HepG2 (cell line): ENCODE data around the gene CDH1. TPM values are rescaled to one million over a fixed set of nuclear protein-coding genes. Genes with fewer than 3 reads are reported as not detected.
A peak's percentile ranks its signal among the peaks of the same experiment; 100 is the strongest.

ENCODE experiments used
- DZIP1 ChIP-seq: sonication (generic); formaldehyde crosslinking; IDR thresholded peaks from 2 replicates; pipeline ENCODE4 v1.5.0; 2020; ENCODE audit warnings: mild to moderate bottlenecking, missing genetic modification reagents
- ELF3 ChIP-seq: IDR thresholded peaks from 2 replicates; pipeline ENCODE4 v1.6.1; 2016; ENCODE audit warnings: missing genetic modification reagents, missing compliant biosample characterization
- JUND ChIP-seq: sonication (generic); formaldehyde crosslinking; IDR thresholded peaks from 2 replicates; pipeline ENCODE4 v1.8.0; 2022; ENCODE audit warnings: mild to moderate bottlenecking, missing genetic modification reagents
- KMT2B ChIP-seq: IDR thresholded peaks from 2 replicates; pipeline ENCODE4 v1.6.1; 2016; ENCODE audit warnings: missing genetic modification reagents, missing compliant biosample characterization
- PCBP2 ChIP-seq: fragments of 200-400 bp; formaldehyde crosslinking; optimal IDR thresholded peaks from 2 replicates; pipeline ENCODE3; 2018; ENCODE audit warnings: low read length, low read depth; ENCODE audit not compliant: poor library complexity, severe bottlenecking
- PRDM10 ChIP-seq: sonication (generic); formaldehyde crosslinking; IDR thresholded peaks from 2 replicates; pipeline ENCODE4 v1.4.0; 2020; ENCODE audit warnings: low read depth, missing genetic modification reagents
- RAD21 ChIP-seq: fragments of 450-650 bp; formaldehyde crosslinking; IDR thresholded peaks from 2 replicates; pipeline ENCODE4 v1.5.0; 2020; ENCODE audit warnings: mild to moderate bottlenecking
- RBM22 ChIP-seq: fragments of 200-400 bp; formaldehyde crosslinking; optimal IDR thresholded peaks from 2 replicates; pipeline ENCODE3; 2017; ENCODE audit warnings: mild to moderate bottlenecking, low read length, moderate library complexity
- SRY ChIP-seq: sonication (generic); formaldehyde crosslinking; IDR thresholded peaks from 2 replicates; pipeline ENCODE4 v1.8.0; 2022; ENCODE audit warnings: mild to moderate bottlenecking, missing genetic modification reagents
- ZBTB4 ChIP-seq: sonication (generic); formaldehyde crosslinking; IDR thresholded peaks from 2 replicates; pipeline ENCODE4 v1.4.0; 2020; ENCODE audit warnings: missing genetic modification reagents, mild to moderate bottlenecking, borderline replicate concordance
- ZBTB7B ChIP-seq: sonication (generic); formaldehyde crosslinking; IDR thresholded peaks from 2 replicates; pipeline ENCODE4 v1.4.0; 2020; ENCODE audit warnings: missing genetic modification reagents
- ZFX ChIP-seq: sonication (generic); formaldehyde crosslinking; IDR thresholded peaks from 2 replicates; pipeline ENCODE4 v1.4.0; 2020; ENCODE audit warnings: mild to moderate bottlenecking, low read depth, missing genetic modification reagents, moderate library complexity
- ZNF746 ChIP-seq: sonication (generic); formaldehyde crosslinking; IDR thresholded peaks from 2 replicates; pipeline ENCODE4 v1.8.0; 2022; ENCODE audit warnings: mild to moderate bottlenecking, missing genetic modification reagents
- polyA plus RNA-seq, 8 experiments: library from polyadenylated mRNA; depleted of rRNA in 3 of 8; stranded (reverse) in 7 of 8; unstranded in 1 of 8; fragments of >200 nt; fragmentation: Illumina TruSeq in 4 of 8; extraction: Trizol in 4 of 8; gene quantifications; 2 replicates each; pipeline versions ENCODE4 v1.2.1 to v1.2.3, GENCODE V29; 2011 to 2016; ENCODE audit warnings: low read depth in 4 of 8, missing spikeins in 1 of 8, mixed read lengths in 1 of 8; ENCODE audit not compliant: insufficient read depth in 1 of 8
- total RNA-seq, 5 experiments: library from RNA; depleted of rRNA; stranded (reverse); fragments of >200 nt; fragmentation: Illumina TruSeq; extraction: Trizol; gene quantifications; 2 replicates each; pipeline ENCODE4 v1.2.3, GENCODE V29; 2016; ENCODE audit warnings: low read depth in 1 of 5
- TF ChIP-seq, protein P1 (sequence below): sonication (generic); formaldehyde crosslinking; IDR thresholded peaks from 2 replicates; pipeline ENCODE4 v1.4.0; 2020; ENCODE audit warnings: mild to moderate bottlenecking, missing genetic modification reagents
- TF ChIP-seq, protein P2 (sequence below): sonication (generic); IDR thresholded peaks from 2 replicates; pipeline ENCODE4 v1.6.1; 2016; ENCODE audit warnings: low read depth, borderline replicate concordance

The CDH1 gene
- total and polyA plus RNA-seq, 2 of the 13 experiments (the other 11 are each of a cell fraction or from before 2014, with no cell fraction given): 0.95 to 9.8 TPM

DNA sequence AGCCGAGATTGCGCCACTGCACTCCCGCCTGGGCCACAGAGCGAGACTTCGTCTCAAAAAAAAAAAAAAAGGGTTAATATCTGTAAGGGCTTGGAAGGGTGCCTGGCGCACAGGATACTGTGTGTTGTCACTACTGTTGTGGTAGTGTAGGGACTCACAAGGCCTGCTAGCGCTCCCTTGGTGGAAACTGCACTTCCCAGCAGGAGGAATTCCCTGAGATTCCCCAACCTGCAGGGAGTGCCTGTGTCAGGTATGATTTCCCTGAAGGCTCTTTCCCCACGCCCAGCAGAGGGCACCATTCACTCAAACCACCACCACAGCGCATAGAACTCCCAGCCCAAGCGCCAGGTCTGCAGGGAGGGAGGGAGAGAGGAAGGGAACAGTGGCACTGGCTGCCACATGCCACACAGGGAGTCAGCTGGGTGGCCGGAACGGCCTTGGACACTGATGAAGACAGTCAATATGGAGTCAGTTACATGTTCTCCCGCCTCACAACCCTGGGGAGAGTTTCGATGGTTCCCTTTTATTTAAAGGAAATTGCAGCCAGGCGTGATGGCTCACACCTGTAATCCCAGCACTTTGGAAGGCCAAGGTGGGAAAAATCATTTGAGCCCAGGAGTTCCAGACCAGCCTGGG, 32.7 kb upstream of the CDH1 start (continued):
- no peak for TF ChIP-seq PCBP2
- TF ChIP-seq, protein P1, sequence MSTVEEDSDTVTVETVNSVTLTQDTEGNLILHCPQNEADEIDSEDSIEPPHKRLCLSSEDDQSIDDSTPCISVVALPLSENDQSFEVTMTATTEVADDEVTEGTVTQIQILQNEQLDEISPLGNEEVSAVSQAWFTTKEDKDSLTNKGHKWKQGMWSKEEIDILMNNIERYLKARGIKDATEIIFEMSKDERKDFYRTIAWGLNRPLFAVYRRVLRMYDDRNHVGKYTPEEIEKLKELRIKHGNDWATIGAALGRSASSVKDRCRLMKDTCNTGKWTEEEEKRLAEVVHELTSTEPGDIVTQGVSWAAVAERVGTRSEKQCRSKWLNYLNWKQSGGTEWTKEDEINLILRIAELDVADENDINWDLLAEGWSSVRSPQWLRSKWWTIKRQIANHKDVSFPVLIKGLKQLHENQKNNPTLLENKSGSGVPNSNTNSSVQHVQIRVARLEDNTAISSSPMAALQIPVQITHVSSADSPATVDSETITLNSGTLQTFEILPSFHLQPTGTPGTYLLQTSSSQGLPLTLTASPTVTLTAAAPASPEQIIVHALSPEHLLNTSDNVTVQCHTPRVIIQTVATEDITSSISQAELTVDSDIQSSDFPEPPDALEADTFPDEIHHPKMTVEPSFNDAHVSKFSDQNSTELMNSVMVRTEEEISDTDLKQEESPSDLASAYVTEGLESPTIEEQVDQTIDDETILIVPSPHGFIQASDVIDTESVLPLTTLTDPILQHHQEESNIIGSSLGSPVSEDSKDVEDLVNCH (CRISPR knock-in tag): 0 out of 2 replicates have a peak, but pooled peaks have one; percentile 15
- peak; percentile 41; the same call in 1 of the 2 replicates for TF ChIP-seq ZBTB4
- 0 out of 2 replicates have a peak, but pooled peaks have one; percentile 47 for TF ChIP-seq SRY (CRISPR knock-in tag)
- 0 out of 2 replicates have a peak, but pooled peaks have one; percentile 65 for TF ChIP-seq PRDM10 (CRISPR knock-in tag)
- TF ChIP-seq JUND (CRISPR knock-in tag): 0 out of 2 replicates have a peak, but pooled peaks have one; percentile 26
- TF ChIP-seq ELF3 (CRISPR knock-in tag): peak; percentile 66; the same call in 1 of the 2 replicates
- TF ChIP-seq ZNF746 (CRISPR knock-in tag): 0 out of 2 replicates have a peak, but pooled peaks have one; percentile 33
- no peak for TF ChIP-seq RBM22
- 0 out of 2 replicates have a peak, but pooled peaks have one; percentile 31 for TF ChIP-seq KMT2B
- peak; percentile 62 for TF ChIP-seq ZFX
- TF ChIP-seq DZIP1 (CRISPR knock-in tag): no peak
- peak; percentile 99 for TF ChIP-seq RAD21 (CRISPR knock-in tag)
- TF ChIP-seq, protein P2, sequence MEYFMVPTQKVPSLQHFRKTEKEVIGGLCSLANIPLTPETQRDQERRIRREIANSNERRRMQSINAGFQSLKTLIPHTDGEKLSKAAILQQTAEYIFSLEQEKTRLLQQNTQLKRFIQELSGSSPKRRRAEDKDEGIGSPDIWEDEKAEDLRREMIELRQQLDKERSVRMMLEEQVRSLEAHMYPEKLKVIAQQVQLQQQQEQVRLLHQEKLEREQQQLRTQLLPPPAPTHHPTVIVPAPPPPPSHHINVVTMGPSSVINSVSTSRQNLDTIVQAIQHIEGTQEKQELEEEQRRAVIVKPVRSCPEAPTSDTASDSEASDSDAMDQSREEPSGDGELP: peak; percentile 63; the same call in 1 of the 2 replicates
- TF ChIP-seq ZBTB7B (CRISPR knock-in tag): peak; percentile 63; the same call in 1 of the 2 replicates
